GM19438 (cell line): ENCODE measurements around the gene NLGN4Y.
"Not testable (repeated sequence)": the region's sequence is repeated elsewhere in the genome, so short reads cannot be mapped to it uniquely, and the experiment has no call there.

Source experiments
- ATAC-seq: cut with Tn5 transposase; IDR thresholded peaks from one replicate; pipeline ENCODE4 v1.9.1; 2021; ENCODE audit warnings: low read depth; ENCODE audit not compliant: unreplicated experiment

NLGN4Y gene

GRCh38 chrY:14829366-14829885 lies 305.1 kb downstream of the NLGN4Y start:
- ATAC-seq, result no peak

GRCh38 chrY:14834103-14835060 lies 310.1 kb downstream of the NLGN4Y start:
- no peak for ATAC-seq

- no peak for ATAC-seq
Measured at GRCh38 chrY:14837466-14837865, 313.1 kb downstream of the NLGN4Y start.

GRCh38 chrY:14850734-14851133 lies 326.4 kb downstream of the NLGN4Y start:
- no peak for ATAC-seq

GRCh38 chrY:14860448-14860847 lies 336.1 kb downstream of the NLGN4Y start:
- no peak for ATAC-seq

- not testable (repeated sequence) for ATAC-seq
Measured at GRCh38 chrY:14861033-14861432, 336.7 kb downstream of the NLGN4Y start.

- ATAC-seq, result no peak
Measured at GRCh38 chrY:14871971-14872370, 347.6 kb downstream of the NLGN4Y start.
